ENCODE measurements around the gene POLG2. TPM values are rescaled to one million over a fixed set of nuclear protein-coding genes. Genes with fewer than 3 reads are reported as not detected.

Gene POLG2
- total and polyA plus RNA-seq, 11 donors, result 1.4 to 8.7 (median 5.7) TPM

GRCh38 chr17:64484380-64484779, 12.5 kb downstream of the POLG2 start:
- intact Hi-C loops (cut with DNase I), result no loop called here

GRCh38 chr17:64480951-64481350, 15.9 kb downstream of the POLG2 start:
- intact Hi-C loops (cut with DNase I), result no loop called here
- peaks cover 0 to 98% (median 82%) of the 10 kb centered on the region in 9 donors for H3K36me3 ChIP-seq
- no peak for TF ChIP-seq CTCF (IDR thresholded peaks at IDR 0.05)
- no peak for TF ChIP-seq POLR2A (IDR thresholded peaks at IDR 0.05)

More at GRCh38 chr17:64484380-64484779, 12.5 kb downstream of the POLG2 start:
- Histone ChIP-seq H3K36me3 (peaks cover 0 to 98% (median 82%) of the 10 kb centered on the region in 9 donors), H3K4me1 (no peaks in the 10 kb centered on the region), H3K27ac (no peak overlapping the region), H3K4me3 (no peak overlapping the region), H3K9me3 (no peaks in the 10 kb centered on the region), H3K27me3 (no peaks in the 10 kb centered on the region)
- ATAC-seq, result no peak
- no peak for DNase-seq
- 79 to 89% (median 84%) methylated on average over 3 of the region's 3 CpGs for WGBS, 4 donors
- TF ChIP-seq CTCF (IDR thresholded peaks at IDR 0.05) (no peak), POLR2A (IDR thresholded peaks at IDR 0.05) (no peak)

GRCh38 chr17:64477849-64478248, 19.0 kb downstream of the POLG2 start:
- no peaks in the 10 kb centered on the region for H3K4me1 ChIP-seq
- ATAC-seq, result no peak
- no peak overlapping the region for H3K4me3 ChIP-seq
- no peaks in the 10 kb centered on the region for H3K9me3 ChIP-seq
- no peak for TF ChIP-seq POLR2A (IDR thresholded peaks at IDR 0.05)
- no peak for TF ChIP-seq CTCF (IDR thresholded peaks at IDR 0.05)
- H3K27ac ChIP-seq, result no peak overlapping the region
- no peaks in the 10 kb centered on the region for H3K27me3 ChIP-seq
- no peak for DNase-seq
- intact Hi-C loops (cut with DNase I), result loop anchor here in 1 of 10 donors (5.0 kb wide), 1 partner anchor 51 kb away; no protein-coding TSS in a partner anchor
- H3K36me3 ChIP-seq, result peaks cover 0 to 68% (median 54%) of the 10 kb centered on the region in 9 donors
- 31 to 58% (median 45%) methylated on average over 1 of the region's 1 CpG for WGBS, 4 donors

More at GRCh38 chr17:64480951-64481350, 15.9 kb downstream of the POLG2 start:
- ATAC-seq (no peak), DNase-seq (no peak)
- Histone ChIP-seq H3K4me3 (no peak overlapping the region), H3K27me3 (no peaks in the 10 kb centered on the region), H3K9me3 (no peaks in the 10 kb centered on the region), H3K27ac (no peak overlapping the region), H3K4me1 (no peaks in the 10 kb centered on the region)
- 98 to 100% (median 100%) methylated on average over 1 of the region's 1 CpG for WGBS, 4 donors

- no peak overlapping the region for H3K4me3 ChIP-seq
- no peak for TF ChIP-seq POLR2A (IDR thresholded peaks at IDR 0.05)
- TF ChIP-seq CTCF (IDR thresholded peaks at IDR 0.05), result no peak
- DNase-seq (no peak), ATAC-seq (no peak)
- intact Hi-C loops (cut with DNase I), result loop anchor here in 1 of 10 donors (5.0 kb wide), 1 partner anchor 40 kb away; no protein-coding TSS in a partner anchor
- no peaks in the 10 kb centered on the region for H3K27me3 ChIP-seq
- WGBS, 4 donors, result 92 to 96% (median 95%) methylated on average over 2 of the region's 2 CpGs
- H3K9me3 ChIP-seq, result no peaks in the 10 kb centered on the region
- H3K4me1 ChIP-seq, result no peaks in the 10 kb centered on the region
- peaks cover 0 to 58% (median 4%) of the 10 kb centered on the region in 9 donors for H3K36me3 ChIP-seq
- H3K27ac ChIP-seq, result no peak overlapping the region
Observed at GRCh38 chr17:64472564-64472963, 24.3 kb downstream of the POLG2 start.
